H7 (cell line): ENCODE data around the gene GARNL3. TPM values are rescaled to one million over a fixed set of nuclear protein-coding genes. Genes with fewer than 3 reads are reported as not detected.

Experiments
- DNase-seq: peaks from one replicate; pipeline ENCODE4 v3.0.0; 2012
- H3K27me3 ChIP-seq: 2 replicates; pipeline ENCODE4 v1.6.0; 2011; ENCODE audit warnings: mild to moderate bottlenecking, low read length; ENCODE audit not compliant: control insufficient read depth, insufficient read depth
- H3K36me3 ChIP-seq: replicated peaks from 2 replicates; pipeline ENCODE4 v1.5.1; 2011; ENCODE audit warnings: low read length; ENCODE audit not compliant: control insufficient read depth, insufficient read depth
- H3K4me3 ChIP-seq: 2 replicates; pipeline ENCODE4 v1.5.1; 2011; ENCODE audit warnings: low read depth, mild to moderate bottlenecking, control low read depth, low read length, moderate library complexity; ENCODE audit not compliant: insufficient read depth
- total RNA-seq: library from RNA; depleted of rRNA; stranded (reverse); fragments of >200 nt; shearing (Covaris generic); gene quantifications from 2 replicates; pipeline ENCODE4 v1.2.3, GENCODE V29; 2014

The GARNL3 gene
- total RNA-seq, 1 experiment from 2014 or later: 2.9 TPM

- Histone ChIP-seq H3K4me3 (no peak overlapping the region), H3K36me3 (no peaks in the 10 kb centered on the region), H3K27me3 (peaks cover 6% of the 10 kb centered on the region; the same call in 1 of the 2 replicates)
- DNase-seq: no peak
These were observed 129.1 kb downstream of the GARNL3 start for GRCh38 chr9:127393645-127394044.

GRCh38 chr9:127395497-127396252 lies 131.1 kb downstream of the GARNL3 start:
- DNase-seq: peak; percentile 25
- peaks cover 2% of the 10 kb centered on the region for H3K36me3 ChIP-seq
- H3K27me3 ChIP-seq: peaks cover 6% of the 10 kb centered on the region; the same call in 1 of the 2 replicates
- H3K4me3 ChIP-seq: peak overlapping the region; percentile 62; the same call in 1 of the 2 replicates

GRCh38 chr9:127396253-127396807 lies 131.8 kb downstream of the GARNL3 start:
- Histone ChIP-seq H3K36me3 (peaks cover 2% of the 10 kb centered on the region), H3K27me3 (peaks cover 6% of the 10 kb centered on the region; the same call in 1 of the 2 replicates), H3K4me3 (peak overlapping the region; percentile 62)
- DNase-seq: no peak

GRCh38 chr9:127396808-127397645 lies 132.5 kb downstream of the GARNL3 start, which contains the start of gene SLC2A8:
Gene SLC2A8, plus strand, starts transcription at chr9:127397169. Its CDS starts 62 bp downstream, at chr9:127397231.
- Histone ChIP-seq H3K36me3 (peaks cover 2% of the 10 kb centered on the region), H3K27me3 (peaks cover 6% of the 10 kb centered on the region; the same call in 1 of the 2 replicates), H3K4me3 (peak within 1 kb of the TSS; percentile 65)
- DNase-seq: peak; percentile 99

GRCh38 chr9:127397646-127398274 lies 133.2 kb downstream of the GARNL3 start:
- peaks cover 2% of the 10 kb centered on the region for H3K36me3 ChIP-seq
- peaks cover 6% of the 10 kb centered on the region; the same call in 1 of the 2 replicates for H3K27me3 ChIP-seq
- DNase-seq: peak; percentile 82
- peak overlapping the region; percentile 65 for H3K4me3 ChIP-seq

- peaks cover 2% of the 10 kb centered on the region for H3K36me3 ChIP-seq
- H3K27me3 ChIP-seq: peaks cover 6% of the 10 kb centered on the region; the same call in 1 of the 2 replicates
- no peak for DNase-seq
- peak overlapping the region; percentile 65 for H3K4me3 ChIP-seq
These were observed 133.7 kb downstream of the GARNL3 start for GRCh38 chr9:127398275-127398647.

GRCh38 chr9:127398715-127399400 lies 134.3 kb downstream of the GARNL3 start:
- Histone ChIP-seq H3K36me3 (peaks cover 2% of the 10 kb centered on the region), H3K4me3 (no peak overlapping the region), H3K27me3 (peaks cover 6% of the 10 kb centered on the region; the same call in 1 of the 2 replicates)
- no peak for DNase-seq

- Histone ChIP-seq H3K27me3 (peaks cover 6% of the 10 kb centered on the region; the same call in 1 of the 2 replicates), H3K4me3 (no peak overlapping the region), H3K36me3 (peaks cover 6% of the 10 kb centered on the region)
- no peak for DNase-seq
These were observed 135.2 kb downstream of the GARNL3 start for GRCh38 chr9:127399736-127400269.

GRCh38 chr9:127402401-127403090 lies 138.0 kb downstream of the GARNL3 start:
- H3K36me3 ChIP-seq: peaks cover 6% of the 10 kb centered on the region
- DNase-seq: no peak
- H3K4me3 ChIP-seq: no peak overlapping the region
- H3K27me3 ChIP-seq: peaks cover 5% of the 10 kb centered on the region; the same call in 1 of the 2 replicates

GRCh38 chr9:127403507-127404192 lies 139.1 kb downstream of the GARNL3 start:
- Histone ChIP-seq H3K4me3 (no peak overlapping the region), H3K27me3 (no peaks in the 10 kb centered on the region), H3K36me3 (peaks cover 6% of the 10 kb centered on the region)
- no peak for DNase-seq

- no peak for DNase-seq
- no peaks in the 10 kb centered on the region for H3K27me3 ChIP-seq
- no peak overlapping the region for H3K4me3 ChIP-seq
These were observed 140.1 kb downstream of the GARNL3 start for GRCh38 chr9:127404631-127405030.

GRCh38 chr9:127405344-127406125 lies 141.0 kb downstream of the GARNL3 start:
- Histone ChIP-seq H3K27me3 (no peaks in the 10 kb centered on the region), H3K4me3 (no peak overlapping the region), H3K36me3 (peaks cover 3% of the 10 kb centered on the region)
- DNase-seq: no peak

More at GRCh38 chr9:127404631-127405030, 140.1 kb downstream of the GARNL3 start:
- H3K36me3 ChIP-seq: peaks cover 6% of the 10 kb centered on the region
